Measurements from ENCODE around the gene PRKCE.
A peak's percentile ranks its signal among the peaks of the same experiment; 100 is the strongest.

PRKCE gene

GRCh38 chr2:45809205-45809604, 157.7 kb downstream of the PRKCE start:
- H3K27me3 ChIP-seq (ENCODE audit: insufficient read depth, insufficient read length): no peaks in the 10 kb centered on the region
- no peak overlapping the region for H3K9ac ChIP-seq (ENCODE audit: insufficient read length, low read depth)
- no peaks in the 10 kb centered on the region for H3K36me3 ChIP-seq (ENCODE audit: insufficient read depth, insufficient read length, low read length)
- TF ChIP-seq ZNF274 (IDR thresholded peaks at IDR 0.05; ENCODE audit: low read depth, low read length) (no peak), SUZ12 (IDR thresholded peaks at IDR 0.05; ENCODE audit: extremely low read depth, insufficient read depth, insufficient read length) (no peak), YY1 (IDR thresholded peaks at IDR 0.05; ENCODE audit: insufficient read depth, insufficient read length) (no peak)
- no peaks in the 10 kb centered on the region for H3K9me3 ChIP-seq (ENCODE audit: insufficient read depth, low read length)
- DNase-seq (ENCODE audit: low read depth, low spot score): no peak
- H3K4me3 ChIP-seq (ENCODE audit: insufficient read length, low read depth): no peak overlapping the region
- peaks cover 7% of the 10 kb centered on the region for H3K4me1 ChIP-seq (ENCODE audit: insufficient read depth, insufficient read length)

- Histone ChIP-seq H3K9ac (ENCODE audit: insufficient read length, low read depth) (no peak overlapping the region), H3K4me3 (ENCODE audit: insufficient read length, low read depth) (no peak overlapping the region), H3K36me3 (ENCODE audit: insufficient read depth, insufficient read length, low read length) (no peaks in the 10 kb centered on the region), H3K27me3 (ENCODE audit: insufficient read depth, insufficient read length) (no peaks in the 10 kb centered on the region), H3K4me1 (ENCODE audit: insufficient read depth, insufficient read length) (peaks cover 11% of the 10 kb centered on the region), H3K9me3 (ENCODE audit: insufficient read depth, low read length) (no peaks in the 10 kb centered on the region)
- no peak for DNase-seq (ENCODE audit: low read depth, low spot score)
- TF ChIP-seq SUZ12 (IDR thresholded peaks at IDR 0.05; ENCODE audit: extremely low read depth, insufficient read depth, insufficient read length) (no peak), YY1 (IDR thresholded peaks at IDR 0.05; ENCODE audit: insufficient read depth, insufficient read length) (no peak), ZNF274 (IDR thresholded peaks at IDR 0.05; ENCODE audit: low read depth, low read length) (no peak)
Measured at GRCh38 chr2:45812011-45812500, 160.6 kb downstream of the PRKCE start.

- Histone ChIP-seq H3K4me3 (ENCODE audit: insufficient read length, low read depth) (no peak overlapping the region), H3K36me3 (ENCODE audit: insufficient read depth, insufficient read length, low read length) (no peaks in the 10 kb centered on the region), H3K27me3 (ENCODE audit: insufficient read depth, insufficient read length) (no peaks in the 10 kb centered on the region), H3K4me1 (ENCODE audit: insufficient read depth, insufficient read length) (peaks cover 11% of the 10 kb centered on the region), H3K9ac (ENCODE audit: insufficient read length, low read depth) (no peak overlapping the region), H3K9me3 (ENCODE audit: insufficient read depth, low read length) (no peaks in the 10 kb centered on the region)
- DNase-seq (ENCODE audit: low read depth, low spot score): no peak
- TF ChIP-seq YY1 (IDR thresholded peaks at IDR 0.05; ENCODE audit: insufficient read depth, insufficient read length) (no peak), ZNF274 (IDR thresholded peaks at IDR 0.05; ENCODE audit: low read depth, low read length) (no peak), SUZ12 (IDR thresholded peaks at IDR 0.05; ENCODE audit: extremely low read depth, insufficient read depth, insufficient read length) (no peak)
Measured at GRCh38 chr2:45813003-45813941, 161.8 kb downstream of the PRKCE start.

- Histone ChIP-seq H3K4me1 (ENCODE audit: insufficient read depth, insufficient read length) (peaks cover 11% of the 10 kb centered on the region), H3K36me3 (ENCODE audit: insufficient read depth, insufficient read length, low read length) (no peaks in the 10 kb centered on the region), H3K9ac (ENCODE audit: insufficient read length, low read depth) (no peak overlapping the region), H3K4me3 (ENCODE audit: insufficient read length, low read depth) (no peak overlapping the region), H3K9me3 (ENCODE audit: insufficient read depth, low read length) (no peaks in the 10 kb centered on the region), H3K27me3 (ENCODE audit: insufficient read depth, insufficient read length) (no peaks in the 10 kb centered on the region)
- DNase-seq (ENCODE audit: low read depth, low spot score): no peak
- no peak for TF ChIP-seq YY1 (IDR thresholded peaks at IDR 0.05; ENCODE audit: insufficient read depth, insufficient read length)
- TF ChIP-seq SUZ12 (IDR thresholded peaks at IDR 0.05; ENCODE audit: extremely low read depth, insufficient read depth, insufficient read length): no peak
- no peak for TF ChIP-seq ZNF274 (IDR thresholded peaks at IDR 0.05; ENCODE audit: low read depth, low read length)
Measured at GRCh38 chr2:45814488-45814887, 163.0 kb downstream of the PRKCE start.

GRCh38 chr2:45814951-45815621, 163.6 kb downstream of the PRKCE start:
- peaks cover 11% of the 10 kb centered on the region for H3K4me1 ChIP-seq (ENCODE audit: insufficient read depth, insufficient read length)
- TF ChIP-seq SUZ12 (IDR thresholded peaks at IDR 0.05; ENCODE audit: extremely low read depth, insufficient read depth, insufficient read length): no peak
- no peak for TF ChIP-seq YY1 (IDR thresholded peaks at IDR 0.05; ENCODE audit: insufficient read depth, insufficient read length)
- no peak for TF ChIP-seq ZNF274 (IDR thresholded peaks at IDR 0.05; ENCODE audit: low read depth, low read length)
- DNase-seq (ENCODE audit: low read depth, low spot score): peak; percentile 55
- H3K9me3 ChIP-seq (ENCODE audit: insufficient read depth, low read length): no peaks in the 10 kb centered on the region
- H3K4me3 ChIP-seq (ENCODE audit: insufficient read length, low read depth): no peak overlapping the region
- H3K27me3 ChIP-seq (ENCODE audit: insufficient read depth, insufficient read length): no peaks in the 10 kb centered on the region
- no peak overlapping the region for H3K9ac ChIP-seq (ENCODE audit: insufficient read length, low read depth)
- H3K36me3 ChIP-seq (ENCODE audit: insufficient read depth, insufficient read length, low read length): no peaks in the 10 kb centered on the region

GRCh38 chr2:45816272-45816671, 164.8 kb downstream of the PRKCE start:
- H3K4me1 ChIP-seq (ENCODE audit: insufficient read depth, insufficient read length): peaks cover 11% of the 10 kb centered on the region
- no peaks in the 10 kb centered on the region for H3K27me3 ChIP-seq (ENCODE audit: insufficient read depth, insufficient read length)
- no peaks in the 10 kb centered on the region for H3K36me3 ChIP-seq (ENCODE audit: insufficient read depth, insufficient read length, low read length)
- H3K9ac ChIP-seq (ENCODE audit: insufficient read length, low read depth): no peak overlapping the region
- H3K9me3 ChIP-seq (ENCODE audit: insufficient read depth, low read length): no peaks in the 10 kb centered on the region
- TF ChIP-seq SUZ12 (IDR thresholded peaks at IDR 0.05; ENCODE audit: extremely low read depth, insufficient read depth, insufficient read length): no peak
- no peak for TF ChIP-seq ZNF274 (IDR thresholded peaks at IDR 0.05; ENCODE audit: low read depth, low read length)
- TF ChIP-seq YY1 (IDR thresholded peaks at IDR 0.05; ENCODE audit: insufficient read depth, insufficient read length): no peak
- no peak for DNase-seq (ENCODE audit: low read depth, low spot score)
- H3K4me3 ChIP-seq (ENCODE audit: insufficient read length, low read depth): no peak overlapping the region

GRCh38 chr2:45818591-45818990, 167.1 kb downstream of the PRKCE start:
- Histone ChIP-seq H3K4me1 (ENCODE audit: insufficient read depth, insufficient read length) (peaks cover 5% of the 10 kb centered on the region), H3K9ac (ENCODE audit: insufficient read length, low read depth) (no peak overlapping the region), H3K36me3 (ENCODE audit: insufficient read depth, insufficient read length, low read length) (no peaks in the 10 kb centered on the region), H3K27me3 (ENCODE audit: insufficient read depth, insufficient read length) (no peaks in the 10 kb centered on the region), H3K4me3 (ENCODE audit: insufficient read length, low read depth) (no peak overlapping the region), H3K9me3 (ENCODE audit: insufficient read depth, low read length) (no peaks in the 10 kb centered on the region)
- DNase-seq (ENCODE audit: low read depth, low spot score): no peak
- no peak for TF ChIP-seq YY1 (IDR thresholded peaks at IDR 0.05; ENCODE audit: insufficient read depth, insufficient read length)
- no peak for TF ChIP-seq ZNF274 (IDR thresholded peaks at IDR 0.05; ENCODE audit: low read depth, low read length)
- no peak for TF ChIP-seq SUZ12 (IDR thresholded peaks at IDR 0.05; ENCODE audit: extremely low read depth, insufficient read depth, insufficient read length)

All from NT2/D1 (cell line).